HG03280 (cell line): ENCODE measurements around the gene GATB.

Experiments
- ATAC-seq: cut with Tn5 transposase; IDR thresholded peaks from one replicate; pipeline ENCODE4 v1.9.1; 2021; ENCODE audit warnings: mild to moderate bottlenecking, moderate library complexity; ENCODE audit not compliant: unreplicated experiment

The GATB gene

DNA sequence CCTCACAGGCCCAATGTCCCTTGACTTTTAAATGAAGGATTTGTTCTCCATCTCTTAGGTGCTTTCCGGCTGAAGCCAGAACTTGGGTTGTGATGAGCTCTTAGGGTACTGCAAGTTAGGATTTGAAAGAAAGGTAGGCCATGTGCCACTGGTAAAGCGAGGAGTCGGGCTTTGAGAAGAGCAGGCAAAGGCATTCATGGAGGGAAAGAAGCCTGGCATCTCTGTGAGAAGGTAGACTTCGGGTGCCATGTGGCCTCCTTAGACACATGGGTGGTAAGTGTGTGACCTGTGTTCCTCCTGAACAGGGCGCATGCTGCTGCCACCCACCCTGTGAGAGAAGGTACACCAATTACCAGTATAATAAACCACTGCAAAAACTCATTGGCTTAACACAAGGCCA, 102.9 kb downstream of the GATB start:
- ATAC-seq = no peak

DNA sequence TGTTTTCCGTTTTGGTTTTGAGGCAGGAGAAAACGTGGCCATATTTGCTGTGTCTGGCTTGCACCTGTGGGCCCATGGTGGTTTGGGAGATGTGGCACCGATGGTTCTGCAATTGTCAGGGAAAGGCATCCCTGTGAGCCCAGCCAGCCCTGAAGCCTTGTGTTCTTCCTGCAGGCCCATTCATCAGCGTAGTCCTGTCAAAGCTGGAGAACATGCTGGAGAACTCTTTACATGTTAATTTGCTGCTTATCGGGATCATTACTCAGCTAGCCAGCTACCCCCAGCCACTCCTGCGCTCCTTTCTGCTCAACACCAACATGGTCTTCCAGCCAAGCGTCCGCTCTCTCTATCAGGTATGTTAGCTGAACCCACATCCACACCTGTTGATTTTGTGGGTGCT, 104.7 kb downstream of the GATB start:
- ATAC-seq = no peak

DNA sequence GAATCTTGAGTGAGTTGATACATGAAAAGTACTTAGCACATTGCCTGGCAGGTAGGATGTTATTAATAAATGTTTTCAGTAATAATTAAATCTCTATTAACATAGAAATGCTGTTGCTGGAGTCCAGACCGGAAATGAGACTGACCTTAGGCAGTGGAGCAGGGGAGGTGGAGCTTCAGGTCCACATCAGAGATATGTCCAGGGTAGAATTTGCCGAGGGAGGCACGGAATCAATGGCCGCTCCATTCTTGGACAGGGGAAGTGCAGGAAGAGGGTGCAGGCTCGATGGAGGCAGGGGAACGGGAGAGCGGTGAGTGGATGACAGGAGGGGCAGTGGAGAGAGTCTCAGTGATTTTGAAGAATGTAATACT, 107.3 kb downstream of the GATB start:
- no peak for ATAC-seq

GRCh38 chr4:151652841-151653547, 107.8 kb downstream of the GATB start:
- ATAC-seq = no peak

GRCh38 chr4:151651496-151651895, 109.3 kb downstream of the GATB start:
- no peak for ATAC-seq

GRCh38 chr4:151649479-151649878, 111.3 kb downstream of the GATB start:
- ATAC-seq = no peak

- no peak for ATAC-seq
Observed at GRCh38 chr4:151646322-151646721, 114.5 kb downstream of the GATB start.

GRCh38 chr4:151644622-151645021, 116.2 kb downstream of the GATB start:
- no peak for ATAC-seq

GRCh38 chr4:151643564-151643963, 117.2 kb downstream of the GATB start:
- no peak for ATAC-seq

DNA sequence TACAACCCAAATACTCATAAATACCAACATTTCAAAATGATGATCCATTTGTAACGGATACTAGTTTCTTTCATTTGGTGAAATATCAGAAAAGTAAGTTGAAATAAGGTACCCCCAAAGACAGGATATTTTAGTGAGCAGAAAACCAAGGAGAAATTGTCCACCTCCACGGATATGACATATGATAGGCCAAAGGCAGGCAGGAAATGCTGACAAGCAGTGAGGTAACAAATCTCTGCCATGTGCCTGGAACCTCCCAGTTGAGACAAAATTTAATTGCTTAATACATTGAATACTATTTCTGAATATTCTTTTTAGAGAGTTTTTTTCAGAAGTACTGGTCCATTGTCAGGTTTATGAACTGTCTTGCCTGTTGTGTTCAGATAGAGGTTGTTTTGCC, 118.8 kb downstream of the GATB start:
- no peak for ATAC-seq

GRCh38 chr4:151641167-151641566, 119.6 kb downstream of the GATB start:
- no peak for ATAC-seq

- no peak for ATAC-seq
Observed at GRCh38 chr4:151640381-151640780, 120.4 kb downstream of the GATB start.

DNA sequence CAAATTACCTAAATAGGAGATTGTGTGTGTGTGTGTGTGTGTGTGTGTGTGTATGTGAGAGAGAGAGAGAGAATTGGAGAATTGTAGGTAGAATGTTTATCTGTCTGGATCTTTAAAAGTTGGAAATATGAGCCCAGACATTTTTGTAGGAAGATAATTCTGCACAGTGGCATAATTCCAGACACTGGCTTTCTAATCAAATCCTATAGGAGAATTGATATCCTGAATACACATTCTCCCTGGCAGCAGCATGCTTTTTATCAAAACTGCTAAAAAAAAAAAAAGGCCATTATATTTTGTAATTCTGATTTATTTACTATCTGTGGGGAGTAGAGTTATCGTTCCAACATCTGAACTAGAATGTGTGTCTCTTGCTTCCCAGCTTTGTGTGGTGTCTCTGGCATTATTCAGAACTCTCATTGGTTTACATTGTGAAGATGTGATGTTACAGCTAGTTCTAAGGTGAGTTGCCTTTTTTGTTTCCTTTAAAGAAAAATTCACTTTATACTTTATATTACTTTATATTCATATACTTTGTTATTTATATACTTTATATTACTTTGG, 122.4 kb downstream of the GATB start:
- no peak for ATAC-seq

- ATAC-seq = no peak
Observed at GRCh38 chr4:151631349-151631748, 129.5 kb downstream of the GATB start.

DNA sequence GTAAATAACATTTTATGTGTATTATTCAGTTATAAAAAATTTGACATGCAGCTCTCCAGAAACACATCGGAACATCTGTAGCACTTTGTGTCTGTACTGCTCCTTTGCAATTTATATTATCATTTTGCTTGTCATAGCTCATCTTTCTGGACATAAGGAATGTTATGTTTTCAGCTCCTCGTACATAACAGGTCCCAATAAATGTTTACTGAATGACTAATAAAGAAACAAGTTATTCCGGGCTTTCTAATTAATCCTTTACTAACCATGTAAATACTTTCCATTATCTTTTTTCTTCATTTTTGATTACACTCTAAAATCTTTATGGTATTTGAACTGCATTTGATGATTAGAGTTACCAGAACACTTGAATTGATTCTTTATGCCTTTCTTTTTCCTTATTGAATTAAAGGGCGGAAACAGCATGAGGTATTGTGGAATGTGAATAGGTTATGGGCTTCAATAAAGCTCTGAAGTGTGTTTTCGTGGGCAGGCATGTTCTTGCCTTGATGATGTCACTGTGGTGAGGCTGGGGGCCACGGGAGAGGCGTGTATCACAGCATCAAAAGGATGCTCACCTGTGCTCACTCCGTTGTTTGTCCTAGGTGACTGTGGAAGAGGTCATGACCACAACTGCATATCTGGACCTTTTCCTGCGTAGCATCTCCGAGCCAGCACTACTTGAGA, 131.6 kb downstream of the GATB start:
- no peak for ATAC-seq

- no peak for ATAC-seq
Observed at GRCh38 chr4:151628001-151628608, 132.7 kb downstream of the GATB start.

DNA sequence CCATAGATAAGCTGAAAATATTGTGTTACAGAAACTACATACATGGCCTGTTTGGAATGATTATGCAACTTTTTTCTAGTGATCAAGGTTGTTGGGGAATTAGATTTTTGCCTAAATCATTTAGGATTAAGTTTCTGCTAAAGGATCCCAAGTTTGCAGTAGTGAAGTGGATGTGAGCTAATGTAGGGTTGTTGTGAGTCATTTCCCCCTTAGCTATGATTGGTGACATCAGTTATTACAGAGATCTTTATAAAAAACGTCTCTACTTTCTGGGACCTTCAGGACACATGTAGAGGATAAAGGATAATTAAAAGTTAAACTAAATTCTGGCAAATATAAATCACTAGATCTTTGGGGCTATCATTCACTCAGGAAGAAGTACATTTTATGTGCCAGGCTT, 133.3 kb downstream of the GATB start:
- no peak for ATAC-seq

GRCh38 chr4:151626751-151627150, 134.1 kb downstream of the GATB start:
- ATAC-seq = no peak

- ATAC-seq = no peak
Observed at GRCh38 chr4:151626228-151626627, 134.6 kb downstream of the GATB start.

- no peak for ATAC-seq
Observed at GRCh38 chr4:151624626-151625565, 135.9 kb downstream of the GATB start.
